Activated T-helper 17 cell treated with anti-CD3 and anti-CD28 coated beads, Interleukin-2, amount 50 U/mL, for 72 hours (primary cell): Measurements from ENCODE around the gene FUZ. TPM values are rescaled to one million over a fixed set of nuclear protein-coding genes. Genes with fewer than 3 reads are reported as not detected.

Experiments
- ATAC-seq: fragments of 150-1000 bp; cut with Tn5 transposase; replicated peaks from 2 replicates; pipeline ENCODE4 v1.10.0; 2021; ENCODE audit warnings: mild to moderate bottlenecking, moderate library complexity
- H3K27ac Mint-ChIP-seq: one replicate; pipeline ENCODE4 v1.8.0; 2022; ENCODE audit warnings: mixed read lengths
- H3K27me3 Mint-ChIP-seq: one replicate; pipeline ENCODE4 v1.8.0; 2022; ENCODE audit warnings: mixed read lengths
- H3K36me3 Mint-ChIP-seq: one replicate; pipeline ENCODE4 v1.8.0; 2022; ENCODE audit warnings: low read depth, mild to moderate bottlenecking, mixed read lengths
- H3K4me1 Mint-ChIP-seq: one replicate; pipeline ENCODE4 v1.8.0; 2022; ENCODE audit warnings: mixed read lengths
- H3K4me3 Mint-ChIP-seq: one replicate; pipeline ENCODE4 v1.8.0; 2022; ENCODE audit warnings: mild to moderate bottlenecking, mixed read lengths
- H3K9me3 Mint-ChIP-seq: one replicate; pipeline ENCODE4 v1.8.0; 2022; ENCODE audit warnings: mixed read lengths
- total RNA-seq, 2 donors: library from RNA; stranded (reverse); gene quantifications; one replicate each; pipeline ENCODE4 v1.2.3, GENCODE V29; 2022

The FUZ gene
- total RNA-seq, 2 donors from 2014 or later, result 15.5 to 19.1 TPM

DNA sequence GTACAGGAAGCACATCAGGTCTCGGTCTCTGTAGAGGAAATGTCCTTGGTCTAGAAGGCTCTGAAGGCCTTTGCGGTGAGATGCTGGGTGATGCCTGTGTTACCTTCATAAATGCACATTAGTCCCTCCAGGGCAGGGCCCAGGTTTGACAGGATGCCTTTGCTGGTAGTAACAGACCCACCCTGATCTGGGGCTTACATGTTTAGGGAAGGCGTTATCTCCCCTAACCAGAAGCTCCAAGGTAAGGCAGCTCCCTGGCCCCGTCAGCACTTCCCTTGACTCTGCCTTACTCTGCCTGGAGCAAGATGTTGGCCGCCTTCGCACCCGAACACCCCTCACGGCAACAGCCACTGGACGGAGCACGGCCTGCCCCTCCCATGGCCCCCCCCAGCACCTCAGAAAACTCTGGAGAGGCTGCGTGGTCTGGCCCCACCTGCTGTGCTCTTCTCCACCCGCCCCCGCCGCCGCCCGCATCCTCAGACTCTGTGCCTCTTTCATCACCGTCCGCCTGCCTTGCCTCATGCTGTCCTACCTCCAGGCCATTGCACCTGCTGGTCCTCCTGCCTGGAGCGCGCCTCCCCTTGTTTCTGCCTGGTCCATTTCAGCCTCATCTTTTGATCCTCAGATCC lies 37.2 kb downstream of the FUZ start:
- no peaks in the 10 kb centered on the region for H3K27me3 Mint-ChIP-seq
- no peak for ATAC-seq
- H3K27ac Mint-ChIP-seq, result no peak overlapping the region
- H3K36me3 Mint-ChIP-seq, result peaks cover 31% of the 10 kb centered on the region
- peaks cover 33% of the 10 kb centered on the region for H3K4me1 Mint-ChIP-seq
- no peak overlapping the region for H3K4me3 Mint-ChIP-seq
- no peaks in the 10 kb centered on the region for H3K9me3 Mint-ChIP-seq

DNA sequence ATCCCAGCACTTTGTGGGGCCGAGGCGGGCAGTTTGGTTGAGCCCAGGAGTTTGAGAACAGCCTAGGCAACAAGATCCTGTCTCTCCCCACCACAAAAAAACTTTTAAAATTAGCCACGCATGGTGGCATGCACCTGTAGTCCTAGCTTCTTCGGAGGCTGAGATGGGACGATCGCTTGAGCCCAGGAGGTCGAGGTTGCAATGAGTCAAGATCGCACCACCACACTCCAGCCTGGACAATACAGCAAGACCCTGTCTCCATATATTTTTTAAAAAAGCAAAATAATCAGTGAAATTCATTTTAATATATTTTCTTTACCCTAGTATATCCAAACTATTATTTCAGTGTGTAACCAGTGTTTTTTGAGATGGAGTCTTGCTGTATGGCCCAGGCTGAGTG lies 38.1 kb downstream of the FUZ start:
- Mint-ChIP-seq H3K27ac (no peak overlapping the region), H3K9me3 (no peaks in the 10 kb centered on the region), H3K4me1 (peaks cover 24% of the 10 kb centered on the region), H3K27me3 (no peaks in the 10 kb centered on the region), H3K4me3 (no peak overlapping the region), H3K36me3 (peaks cover 32% of the 10 kb centered on the region)
- ATAC-seq, result no peak

- Mint-ChIP-seq H3K27ac (no peak overlapping the region), H3K4me1 (peaks cover 23% of the 10 kb centered on the region), H3K4me3 (no peak overlapping the region), H3K36me3 (peaks cover 27% of the 10 kb centered on the region), H3K9me3 (no peaks in the 10 kb centered on the region), H3K27me3 (no peaks in the 10 kb centered on the region)
- ATAC-seq, result no peak
Observed at GRCh38 chr19:49773663-49774350, 39.3 kb downstream of the FUZ start.

DNA sequence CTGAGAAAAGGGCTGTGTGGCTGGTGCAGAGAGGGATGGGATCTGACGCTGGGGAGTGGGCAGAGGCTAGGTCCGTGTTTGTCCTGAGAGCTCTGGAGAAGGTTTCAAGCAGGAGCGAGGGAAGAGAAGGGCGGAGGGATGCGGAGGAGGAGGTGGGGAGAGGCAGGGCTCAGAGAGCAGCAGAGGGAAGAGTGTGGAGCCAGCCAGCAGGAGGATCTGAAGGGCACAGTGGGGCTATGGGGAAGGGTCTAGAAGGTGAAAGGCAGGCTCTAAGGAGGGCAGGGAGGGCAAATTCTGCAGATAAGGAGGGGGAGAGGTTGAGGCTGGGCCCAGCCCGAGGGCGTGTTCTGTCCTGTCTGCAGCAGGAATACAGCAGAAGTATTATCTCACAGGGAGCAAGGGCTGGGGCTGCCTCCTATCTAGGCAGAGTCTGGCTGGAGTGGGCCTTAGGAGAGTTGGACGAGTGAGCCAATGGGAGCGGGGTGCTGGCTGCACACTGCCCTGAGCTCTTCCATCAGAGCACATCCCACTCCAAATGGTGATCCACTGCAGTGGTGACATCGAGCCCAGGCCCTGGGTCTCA lies 40.2 kb downstream of the FUZ start:
- H3K4me3 Mint-ChIP-seq, result no peak overlapping the region
- H3K27ac Mint-ChIP-seq, result no peak overlapping the region
- no peak for ATAC-seq
- peaks cover 25% of the 10 kb centered on the region for H3K4me1 Mint-ChIP-seq
- peaks cover 27% of the 10 kb centered on the region for H3K36me3 Mint-ChIP-seq
- no peaks in the 10 kb centered on the region for H3K27me3 Mint-ChIP-seq
- no peaks in the 10 kb centered on the region for H3K9me3 Mint-ChIP-seq

GRCh38 chr19:49771674-49772139 lies 41.4 kb downstream of the FUZ start:
- H3K27ac Mint-ChIP-seq, result no peak overlapping the region

GRCh38 chr19:49770529-49770928 lies 42.6 kb downstream of the FUZ start:
- Mint-ChIP-seq H3K36me3 (peaks cover 27% of the 10 kb centered on the region), H3K27me3 (no peaks in the 10 kb centered on the region), H3K9me3 (no peaks in the 10 kb centered on the region), H3K4me1 (peaks cover 29% of the 10 kb centered on the region), H3K4me3 (no peak overlapping the region), H3K27ac (no peak overlapping the region)
- ATAC-seq, result no peak

More at GRCh38 chr19:49771674-49772139, 41.4 kb downstream of the FUZ start:
- Mint-ChIP-seq H3K9me3 (no peaks in the 10 kb centered on the region), H3K4me3 (no peak overlapping the region), H3K36me3 (peaks cover 27% of the 10 kb centered on the region), H3K4me1 (peaks cover 32% of the 10 kb centered on the region), H3K27me3 (no peaks in the 10 kb centered on the region)
- no peak for ATAC-seq

DNA sequence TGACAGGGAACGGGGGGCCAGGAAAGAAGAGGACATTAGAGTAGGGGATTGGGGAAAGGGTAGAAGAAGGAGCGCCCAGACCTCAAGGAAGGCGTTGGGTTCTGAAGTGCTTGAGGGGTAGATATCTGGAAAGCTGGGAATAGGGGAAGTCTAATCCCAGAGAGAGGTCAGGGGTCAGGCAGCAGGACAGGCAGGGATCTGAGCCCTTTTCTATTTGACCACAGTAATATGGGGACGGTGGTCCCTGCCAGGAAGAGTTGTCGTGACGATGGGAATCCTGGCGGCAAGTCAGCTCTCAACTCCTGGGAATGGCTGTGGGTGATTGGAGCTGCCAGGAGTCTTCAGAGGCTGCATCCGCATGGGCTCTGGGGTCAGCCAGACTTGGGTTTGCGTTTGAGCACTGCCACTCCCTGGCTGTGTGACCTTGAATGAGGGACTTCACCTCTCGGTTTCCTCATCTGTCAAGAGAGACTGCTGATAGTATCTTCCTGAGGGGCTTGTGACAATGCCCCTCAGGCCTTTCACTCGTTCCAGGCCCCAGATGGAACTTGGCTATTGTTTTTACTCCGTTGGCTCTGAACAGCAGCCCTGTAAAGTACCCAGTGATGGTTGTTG lies 45.0 kb downstream of the FUZ start:
- H3K27me3 Mint-ChIP-seq, result no peaks in the 10 kb centered on the region
- H3K4me3 Mint-ChIP-seq, result peak overlapping the region; percentile 89
- H3K4me1 Mint-ChIP-seq, result peaks cover 22% of the 10 kb centered on the region
- H3K27ac Mint-ChIP-seq, result peak overlapping the region; percentile 83
- no peak for ATAC-seq
- H3K9me3 Mint-ChIP-seq, result no peaks in the 10 kb centered on the region
- peaks cover 18% of the 10 kb centered on the region for H3K36me3 Mint-ChIP-seq

DNA sequence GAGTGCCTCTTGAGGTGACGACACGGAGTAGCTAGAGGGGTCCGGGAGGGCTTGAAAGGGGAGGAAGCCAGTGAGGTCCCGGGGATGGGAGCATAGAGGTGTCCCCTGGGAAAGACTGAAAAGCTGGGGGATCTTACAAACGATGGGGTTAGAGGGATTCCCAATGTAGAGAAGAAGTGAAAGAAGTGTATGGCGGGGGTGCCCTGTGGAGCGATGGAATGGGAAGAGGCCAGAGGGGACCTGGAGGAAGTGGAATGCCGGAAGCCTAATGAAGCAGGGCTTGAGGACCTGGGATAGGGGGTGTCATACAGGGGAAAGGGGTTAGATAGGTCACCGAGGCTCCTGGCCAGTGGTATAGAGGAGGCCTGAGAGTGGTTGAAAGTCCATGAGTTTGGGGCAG lies 45.7 kb downstream of the FUZ start:
- Mint-ChIP-seq H3K4me1 (peaks cover 18% of the 10 kb centered on the region), H3K4me3 (peak overlapping the region; percentile 89), H3K36me3 (peaks cover 13% of the 10 kb centered on the region), H3K9me3 (no peaks in the 10 kb centered on the region), H3K27ac (peak overlapping the region; percentile 83), H3K27me3 (no peaks in the 10 kb centered on the region)
- ATAC-seq, result no peak

- Mint-ChIP-seq H3K27me3 (no peaks in the 10 kb centered on the region), H3K27ac (peak within 1 kb of the TSS; percentile 83), H3K4me1 (peaks cover 18% of the 10 kb centered on the region), H3K36me3 (peaks cover 13% of the 10 kb centered on the region), H3K4me3 (peak within 1 kb of the TSS; percentile 89), H3K9me3 (no peaks in the 10 kb centered on the region)
- peak; percentile 0 for ATAC-seq
Observed at GRCh38 chr19:49766930-49767299, 46.2 kb downstream of the FUZ start, which contains the start of gene AP2A1. AP2A1 (plus strand) TSS chr19:49767001; CDS start chr19:49767134, 133 bp downstream.

DNA sequence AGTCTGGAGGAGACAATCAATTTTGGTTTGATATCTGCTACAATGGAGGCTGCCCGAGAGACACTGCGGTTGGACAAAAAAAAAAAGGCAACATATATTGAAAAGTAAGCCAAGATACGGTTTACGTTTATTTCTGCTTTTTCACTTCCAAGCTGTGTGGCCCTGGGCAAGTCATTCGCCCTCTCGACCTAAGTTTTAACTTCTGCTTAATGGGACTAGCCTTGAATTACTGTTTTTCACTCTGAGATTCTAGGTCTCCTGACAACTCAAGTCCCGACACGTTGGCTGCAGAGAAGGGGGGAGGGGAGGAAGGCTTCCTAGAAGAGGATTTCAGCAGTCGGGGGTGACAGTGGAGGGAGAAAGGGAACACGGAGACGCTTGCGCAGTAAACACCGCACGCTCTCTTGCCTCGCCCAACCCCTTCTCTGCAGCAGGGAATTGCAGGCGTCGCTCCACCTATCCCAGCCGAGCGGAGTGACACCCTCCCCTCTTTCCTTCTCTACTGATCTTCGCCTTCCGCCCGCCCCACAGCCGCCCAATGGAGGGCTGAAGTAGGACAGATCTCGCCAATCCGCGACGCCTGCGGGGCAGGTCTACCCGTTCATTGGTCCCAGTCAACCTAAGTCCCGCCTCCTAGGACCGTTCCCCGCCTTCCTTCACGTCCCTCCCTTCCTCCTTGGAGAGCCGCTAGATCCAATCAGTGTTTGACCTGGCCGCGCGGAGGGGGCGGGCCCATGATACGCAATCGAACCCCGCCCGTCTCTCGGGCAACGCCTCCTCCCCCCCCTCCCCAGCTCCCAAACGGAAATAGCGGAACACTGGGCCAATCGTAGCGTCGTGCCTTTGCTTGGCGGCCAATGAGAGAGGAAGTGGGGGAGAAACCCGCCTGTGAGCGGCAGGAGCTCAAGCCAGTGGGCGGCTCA lies 46.8 kb downstream of the FUZ start:
- H3K4me1 Mint-ChIP-seq, result peaks cover 13% of the 10 kb centered on the region

DNA sequence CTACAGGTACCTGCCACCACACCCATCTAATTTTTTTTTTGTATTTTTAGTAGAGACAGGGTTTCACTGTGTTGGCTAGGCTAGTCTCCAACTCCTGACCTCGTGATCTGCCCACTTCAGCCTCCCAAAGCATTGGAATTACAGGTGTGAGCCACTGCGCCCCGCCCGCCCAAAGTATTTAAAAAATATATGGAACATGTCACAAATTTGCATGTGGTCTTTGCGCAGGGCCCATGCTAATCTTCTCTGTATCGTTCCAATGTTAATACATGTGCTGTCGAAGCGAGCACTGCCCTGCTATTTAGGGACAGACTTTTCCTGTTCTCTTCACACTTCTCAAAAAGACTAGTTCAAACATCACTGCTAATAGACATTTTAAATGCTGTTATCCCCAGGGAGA lies 48.8 kb downstream of the FUZ start:
- no peak for ATAC-seq
- peaks cover 12% of the 10 kb centered on the region for H3K4me1 Mint-ChIP-seq
- no peak overlapping the region for H3K27ac Mint-ChIP-seq
- no peaks in the 10 kb centered on the region for H3K36me3 Mint-ChIP-seq
- H3K27me3 Mint-ChIP-seq, result no peaks in the 10 kb centered on the region
- no peaks in the 10 kb centered on the region for H3K9me3 Mint-ChIP-seq
- peak overlapping the region; percentile 37 for H3K4me3 Mint-ChIP-seq

More for the DNA sequence above, 46.8 kb downstream of the FUZ start:
- Mint-ChIP-seq H3K9me3 (no peaks in the 10 kb centered on the region), H3K27ac (peak overlapping the region; percentile 83), H3K36me3 (peaks cover 7% of the 10 kb centered on the region), H3K27me3 (no peaks in the 10 kb centered on the region), H3K4me3 (peak overlapping the region; percentile 89)
- ATAC-seq, result peak; percentile 93

DNA sequence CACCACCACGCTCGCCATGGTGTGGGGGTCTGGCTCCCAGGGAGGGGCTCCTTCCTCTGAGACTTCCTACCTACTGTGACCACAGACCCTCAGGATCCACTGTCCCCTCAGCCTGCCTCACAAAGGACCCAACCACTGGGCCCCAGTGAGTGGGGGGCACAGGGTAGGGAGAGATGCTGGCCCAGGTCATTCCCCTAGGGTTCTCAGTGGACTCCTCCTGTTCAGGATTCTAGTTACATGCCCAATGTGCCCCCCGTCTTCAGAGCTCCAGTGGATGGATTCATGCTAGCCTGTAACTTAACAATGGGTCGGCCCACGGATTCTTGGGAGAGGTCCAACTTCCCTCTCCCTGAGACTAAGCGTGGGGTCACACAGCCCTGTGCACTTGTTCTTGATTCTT lies 49.9 kb downstream of the FUZ start, which contains the start of gene TSKS:
Gene TSKS, minus strand, starts transcription at position 77 of the 400 bp plus-strand sequence. Its CDS starts 59 bp downstream, at position 18.
- peaks cover 9% of the 10 kb centered on the region for H3K4me1 Mint-ChIP-seq
- no peaks in the 10 kb centered on the region for H3K36me3 Mint-ChIP-seq
- peak within 1 kb of the TSS; percentile 59 for H3K27ac Mint-ChIP-seq
- H3K4me3 Mint-ChIP-seq, result no peak within 1 kb of the TSS
- ATAC-seq, result no peak
- no peaks in the 10 kb centered on the region for H3K9me3 Mint-ChIP-seq
- H3K27me3 Mint-ChIP-seq, result no peaks in the 10 kb centered on the region

DNA sequence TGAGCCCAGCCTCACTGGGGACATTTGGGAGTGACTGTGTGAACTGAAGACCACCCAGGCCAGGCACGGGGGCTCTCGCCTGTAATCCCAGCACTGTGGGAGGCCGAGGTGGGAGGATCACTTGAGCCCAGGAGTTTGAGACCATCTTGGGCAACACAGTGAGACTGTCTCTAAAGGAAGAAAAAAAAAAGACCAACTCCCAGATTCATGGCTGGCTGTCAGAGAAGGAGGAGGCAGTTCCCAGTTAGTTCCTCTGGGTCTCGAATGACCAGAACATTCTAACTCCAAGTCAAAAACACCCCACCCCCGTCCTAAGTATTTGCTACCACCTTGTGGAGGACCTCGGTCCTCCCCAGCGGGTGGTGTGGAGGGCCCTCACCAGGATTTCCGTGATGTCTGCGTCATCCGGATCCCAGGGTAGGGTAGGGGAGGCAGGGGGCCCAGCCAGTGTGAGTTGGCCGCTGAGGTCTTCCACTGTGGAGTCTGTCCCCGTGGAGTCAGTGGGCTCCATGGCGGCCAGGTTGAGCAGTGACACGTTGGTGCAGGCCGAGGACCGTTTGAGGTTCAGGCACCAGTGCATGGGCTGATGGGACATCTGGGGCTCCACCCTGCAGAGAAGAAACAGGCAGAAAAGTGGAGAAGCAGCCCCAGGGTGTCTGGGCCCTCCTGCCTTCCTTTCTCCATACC lies 51.3 kb downstream of the FUZ start:
- no peak overlapping the region for H3K4me3 Mint-ChIP-seq
- H3K27me3 Mint-ChIP-seq, result no peaks in the 10 kb centered on the region
- H3K27ac Mint-ChIP-seq, result peak overlapping the region; percentile 59
- no peaks in the 10 kb centered on the region for H3K9me3 Mint-ChIP-seq
- no peaks in the 10 kb centered on the region for H3K4me1 Mint-ChIP-seq
- ATAC-seq, result no peak
- no peaks in the 10 kb centered on the region for H3K36me3 Mint-ChIP-seq
